Stomach (tissue), 9 donors: Measurements from ENCODE around the gene UBE2L5. TPM values are rescaled to one million over a fixed set of nuclear protein-coding genes. Genes with fewer than 3 reads are reported as not detected.

ENCODE experiments used
- DNase-seq, 2 donors: peaks; one replicate each; pipeline versions ENCODE4 v3.0.0 to v3.0.0-alpha.2; 2013 to 2019
- H3K27ac ChIP-seq, 5 donors: fragments of 200-600 bp in 4 of 5; sonication (generic) in 4 of 5; one replicate each; pipeline ENCODE4 v1.5.1; 2013 to 2019; ENCODE audit warnings: mild to moderate bottlenecking in 1 of 5, moderate library complexity in 1 of 5
- H3K27me3 ChIP-seq, 3 donors: fragments of 200-600 bp; sonication (generic); one replicate each; pipeline ENCODE4 v1.5.1; 2017 to 2019; ENCODE audit warnings: mixed run types in 1 of 3
- H3K36me3 ChIP-seq, 4 donors: fragments of 200-600 bp; sonication (generic); 1 replicate in 3 of 4; 2 replicates in 1 of 4; pipeline ENCODE4 v1.5.1; 2016 to 2019
- H3K4me1 ChIP-seq, 4 donors: fragments of 200-600 bp; sonication (generic); one replicate each; pipeline ENCODE4 v1.5.1; 2016 to 2019
- H3K4me3 ChIP-seq, 4 donors: fragments of 200-600 bp; sonication (generic) in 3 of 4; one replicate each; pipeline ENCODE4 v1.5.1; 2016 to 2019; ENCODE audit warnings: mild to moderate bottlenecking in 1 of 4
- H3K9me3 ChIP-seq, 4 donors: fragments of 200-600 bp; sonication (generic); one replicate each; pipeline ENCODE4 v1.5.1; 2016 to 2019
- CTCF ChIP-seq, 7 experiments: fragments of 450-650 bp in 4 of 7; fragments of 200-600 bp in 3 of 7; sonication (generic) in 3 of 7; IDR thresholded peaks; one replicate each; pipeline ENCODE4 v1.5.1; 2016 to 2019; ENCODE audit warnings: antibody characterized with exemption in 7 of 7, control low read depth in 2 of 7, mild to moderate bottlenecking in 1 of 7
- EP300 ChIP-seq: sonication (generic); formaldehyde crosslinking; IDR thresholded peaks from one replicate; pipeline ENCODE4 v1.6.1; 2017; ENCODE audit warnings: antibody characterized with exemption
- POLR2A ChIP-seq, 4 donors: fragments of 450-650 bp; IDR thresholded peaks; one replicate each; pipeline ENCODE4 v1.6.1; 2016; ENCODE audit warnings: antibody characterized with exemption in 4 of 4, control low read depth in 2 of 4, mild to moderate bottlenecking in 1 of 4, moderate library complexity in 1 of 4
- POLR2AphosphoS5 ChIP-seq, 3 donors: sonication (generic); formaldehyde crosslinking; IDR thresholded peaks; one replicate each; pipeline ENCODE4 v1.6.1; 2016; ENCODE audit warnings: antibody characterized with exemption in 3 of 3
- WGBS, 5 donors: extraction: QIAGEN DNeasy Blood & Tissue Kit in 3 of 5; methylation state at CpG; one replicate each; pipeline versions ENCODE4 v1.1.5 to v1.1.7; 2013 to 2018; 5-methylcytosine and 5-hydroxymethylcytosine counted together
- intact Hi-C: fragments of 100-400 bp; cut with DNase I; formaldehyde crosslinking; loops from one replicate; pipeline ENCODE4 v1.15.1; 2023; ENCODE audit warnings: low total_unique reads
- polyA plus RNA-seq, 3 donors: library from polyadenylated mRNA; stranded (reverse); fragments of 200-250 nt; gene quantifications; one replicate each; pipeline ENCODE4 v1.2.3, GENCODE V29; 2013
- total RNA-seq, 5 donors: library from RNA; depleted of rRNA; stranded (reverse); fragments of >200 nt; gene quantifications; one replicate each; pipeline versions ENCODE4 v1.1.0 to v1.2.3, GENCODE V29; 2014 to 2016
- donor health status: healthy with polysubstance abuse.
- donor health status: Bipolar disorder and iron deficiency.
- donor health status: healthy.

UBE2L5 gene
- total and polyA plus RNA-seq, 8 donors = not detected

- H3K4me1 ChIP-seq = peaks cover 6 to 26% (median 17%) of the 10 kb centered on the region in 4 donors
- H3K36me3 ChIP-seq = no peaks in the 10 kb centered on the region
- no peak overlapping the region for H3K4me3 ChIP-seq
- H3K27ac ChIP-seq = no peak overlapping the region
- no peaks in the 10 kb centered on the region for H3K9me3 ChIP-seq
- intact Hi-C loops = no loop called here
- no peak for TF ChIP-seq EP300
- no peak for TF ChIP-seq POLR2AphosphoS5 (IDR thresholded peaks at IDR 0.05)
- no peak for TF ChIP-seq CTCF (IDR thresholded peaks at IDR 0.05)
- TF ChIP-seq POLR2A (IDR thresholded peaks at IDR 0.05) = no peak
- no peaks in the 10 kb centered on the region for H3K27me3 ChIP-seq
- no peak for DNase-seq
These were observed 9.9 kb upstream of the UBE2L5 start for GRCh38 chr13:30412346-30412745.

- WGBS, 5 donors = 62 to 96% (median 75%) methylated on average over 2 to 3 of the region's 3 CpGs
- TF ChIP-seq POLR2AphosphoS5 (IDR thresholded peaks at IDR 0.05) = no peak
- no peak for TF ChIP-seq CTCF (IDR thresholded peaks at IDR 0.05)
- no peak for TF ChIP-seq POLR2A (IDR thresholded peaks at IDR 0.05)
- no peak for TF ChIP-seq EP300
- Histone ChIP-seq H3K4me3 (no peak overlapping the region), H3K9me3 (no peaks in the 10 kb centered on the region), H3K27ac (no peak overlapping the region), H3K36me3 (no peaks in the 10 kb centered on the region), H3K27me3 (no peaks in the 10 kb centered on the region), H3K4me1 (peaks cover 3 to 15% (median 7%) of the 10 kb centered on the region in 4 donors)
- no peak for DNase-seq
- intact Hi-C loops = no loop called here
These were observed 8.5 kb upstream of the UBE2L5 start for GRCh38 chr13:30413842-30414241.

GRCh38 chr13:30415430-30416030, 6.8 kb upstream of the UBE2L5 start:
- Histone ChIP-seq H3K27me3 (no peaks in the 10 kb centered on the region), H3K36me3 (no peaks in the 10 kb centered on the region), H3K9me3 (no peaks in the 10 kb centered on the region), H3K4me1 (peaks cover under 1 to 2% (median 1%) of the 10 kb centered on the region in 4 donors), H3K27ac (peak overlapping the region in 1 of 5 donors; percentile 26), H3K4me3 (no peak overlapping the region)
- 80 to 90% (median 86%) methylated on average over 3 of the region's 3 CpGs for WGBS, 5 donors
- TF ChIP-seq EP300 = no peak
- no peak for TF ChIP-seq POLR2AphosphoS5 (IDR thresholded peaks at IDR 0.05)
- no peak for TF ChIP-seq CTCF (IDR thresholded peaks at IDR 0.05)
- no peak for TF ChIP-seq POLR2A (IDR thresholded peaks at IDR 0.05)
- intact Hi-C loops = no loop called here
- DNase-seq = no peak

GRCh38 chr13:30416471-30416870, 5.8 kb upstream of the UBE2L5 start:
- H3K27ac ChIP-seq = no peak overlapping the region
- WGBS, 5 donors = 82 to 100% (median 85%) methylated on average over 1 of the region's 1 CpG
- no peaks in the 10 kb centered on the region for H3K27me3 ChIP-seq

More at GRCh38 chr13:30416471-30416870, 5.8 kb upstream of the UBE2L5 start:
- Histone ChIP-seq H3K36me3 (no peaks in the 10 kb centered on the region), H3K4me3 (no peak overlapping the region), H3K9me3 (no peaks in the 10 kb centered on the region), H3K4me1 (peaks cover 8 to 12% (median 9%) of the 10 kb centered on the region in 4 donors)
- no peak for TF ChIP-seq POLR2AphosphoS5 (IDR thresholded peaks at IDR 0.05)
- TF ChIP-seq CTCF (IDR thresholded peaks at IDR 0.05) = no peak
- TF ChIP-seq EP300 = no peak
- TF ChIP-seq POLR2A (IDR thresholded peaks at IDR 0.05) = no peak
- intact Hi-C loops = no loop called here
- no peak for DNase-seq
